Activated CD8-positive, alpha-beta memory T cell treated with anti-CD3 and anti-CD28 coated beads for 48 hours (primary cell): ENCODE results near the gene GEMIN4.

Experiments
- DNase-seq, 3 experiments: peaks; one replicate each; pipeline ENCODE4 v3.0.0-alpha.2; 2020; ENCODE audit warnings: low read depth in 2 of 3, low spot score in 2 of 3

The GEMIN4 gene

GRCh38 chr17:744937-745336 is 7.1 kb downstream of the GEMIN4 start:
- DNase-seq: no peak

- no peak for DNase-seq
These were observed 8.9 kb downstream of the GEMIN4 start for GRCh38 chr17:743139-743538.

DNA sequence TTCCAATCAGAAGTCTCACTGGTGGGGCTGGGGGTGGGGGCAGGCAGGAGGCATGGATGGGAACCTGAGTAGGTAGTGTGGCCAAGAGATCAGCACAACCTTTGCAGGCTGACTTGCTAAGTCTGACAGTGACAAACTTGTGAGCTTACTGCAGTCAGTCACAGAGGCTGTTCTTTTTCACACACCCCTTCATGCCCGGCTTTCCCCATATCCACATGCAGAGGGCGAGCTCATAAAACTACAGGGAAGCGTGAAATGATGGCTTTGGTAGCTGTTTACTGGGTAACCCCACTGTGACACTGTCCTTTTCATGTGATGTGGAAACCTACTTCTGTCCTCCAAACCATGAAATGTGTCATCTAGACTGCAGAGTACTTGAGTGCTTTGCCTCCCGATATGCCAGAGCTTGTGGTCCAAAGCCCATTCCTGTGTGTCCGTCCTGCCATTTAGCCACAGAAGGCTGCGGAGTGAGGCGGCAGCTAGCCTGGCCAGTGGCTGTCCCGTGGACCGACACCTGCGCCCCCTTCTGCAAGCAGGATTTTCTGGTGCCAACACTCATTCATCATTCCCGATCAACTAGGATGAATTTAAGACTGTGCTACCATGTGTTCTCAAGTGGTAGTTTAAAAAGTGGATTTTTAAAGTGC is 9.8 kb downstream of the GEMIN4 start:
- no peak for DNase-seq

DNA sequence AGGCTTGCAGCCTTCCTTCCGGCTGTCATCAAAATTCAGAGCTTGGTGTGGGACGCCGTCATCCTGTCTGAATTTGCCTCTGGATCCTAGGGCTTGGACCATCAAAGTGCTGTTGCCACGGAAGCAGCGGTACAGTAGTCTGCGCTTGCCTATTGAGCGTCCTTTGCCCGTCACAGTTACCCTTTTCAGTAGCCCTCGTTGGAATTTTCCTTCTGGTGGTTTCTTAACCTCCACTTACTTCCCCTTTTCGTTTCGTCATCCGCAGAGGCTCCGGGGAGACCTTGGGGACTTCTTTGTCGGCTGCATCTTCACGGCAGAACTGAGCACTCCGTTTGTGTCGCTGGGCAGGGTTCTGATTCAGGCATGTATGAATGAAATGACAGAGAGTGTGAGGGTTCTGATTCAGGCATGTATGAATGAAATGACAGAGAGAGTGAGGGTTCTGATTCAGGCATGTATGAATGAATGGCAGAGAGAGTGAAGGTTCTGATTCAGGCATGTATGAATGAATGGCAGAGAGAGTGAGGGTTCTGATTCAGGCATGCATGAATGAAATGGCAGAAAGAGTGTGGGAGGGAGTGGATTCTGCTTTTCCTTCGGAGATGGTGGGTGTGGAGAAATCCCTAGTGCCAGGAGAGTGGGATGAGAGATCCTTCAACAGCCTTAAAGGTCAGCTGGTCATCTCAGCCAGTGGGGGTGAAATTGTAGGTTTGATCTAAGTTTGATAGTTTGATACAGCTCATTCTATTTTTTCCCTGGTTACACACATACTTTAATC is 11.6 kb downstream of the GEMIN4 start:
- DNase-seq: no peak

DNA sequence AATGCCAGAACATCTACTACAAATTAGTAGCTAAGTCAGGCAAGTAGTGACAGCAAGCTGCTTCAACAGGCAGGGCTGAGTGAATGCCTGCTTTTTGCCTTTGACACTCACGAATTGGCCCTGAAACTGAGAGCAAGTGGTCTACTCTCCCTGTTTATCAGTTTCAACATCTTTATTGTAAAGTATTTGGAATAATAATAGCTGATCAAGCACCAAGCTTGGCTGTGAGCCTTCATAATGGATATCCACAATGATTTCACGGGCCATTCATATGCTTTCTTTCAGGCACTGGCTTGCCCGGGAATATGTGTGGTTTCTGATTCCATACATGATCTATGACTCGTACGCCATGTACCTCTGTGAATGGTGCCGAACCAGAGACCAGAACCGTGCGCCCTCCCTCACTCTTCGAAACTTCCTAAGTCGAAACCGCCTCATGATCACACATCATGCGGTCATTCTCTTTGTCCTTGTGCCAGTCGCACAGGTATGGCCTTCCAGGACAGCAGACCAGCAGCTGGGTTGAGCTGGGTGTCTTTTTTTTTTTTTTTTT is 14.4 kb downstream of the GEMIN4 start:
- DNase-seq: no peak

DNA sequence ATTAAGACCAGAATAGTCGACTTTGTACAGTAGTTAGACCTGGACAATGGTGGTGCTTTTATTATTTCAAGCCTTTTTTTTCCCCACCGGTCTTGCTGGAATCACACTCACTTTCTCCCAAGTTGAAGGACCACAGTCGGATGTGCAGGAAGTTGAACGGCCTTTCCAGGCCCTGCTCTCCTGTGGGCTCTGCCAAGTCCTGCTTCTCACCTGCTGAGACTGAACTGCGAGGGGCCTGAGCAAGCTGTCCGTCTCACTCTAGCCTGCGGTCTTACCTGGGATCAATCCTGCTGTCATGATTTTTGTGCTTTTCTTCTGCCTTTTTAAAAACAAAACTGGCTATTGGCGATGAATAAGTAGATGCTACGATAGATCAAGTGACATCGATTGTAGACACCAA is 18.3 kb downstream of the GEMIN4 start:
- no peak for DNase-seq

DNA sequence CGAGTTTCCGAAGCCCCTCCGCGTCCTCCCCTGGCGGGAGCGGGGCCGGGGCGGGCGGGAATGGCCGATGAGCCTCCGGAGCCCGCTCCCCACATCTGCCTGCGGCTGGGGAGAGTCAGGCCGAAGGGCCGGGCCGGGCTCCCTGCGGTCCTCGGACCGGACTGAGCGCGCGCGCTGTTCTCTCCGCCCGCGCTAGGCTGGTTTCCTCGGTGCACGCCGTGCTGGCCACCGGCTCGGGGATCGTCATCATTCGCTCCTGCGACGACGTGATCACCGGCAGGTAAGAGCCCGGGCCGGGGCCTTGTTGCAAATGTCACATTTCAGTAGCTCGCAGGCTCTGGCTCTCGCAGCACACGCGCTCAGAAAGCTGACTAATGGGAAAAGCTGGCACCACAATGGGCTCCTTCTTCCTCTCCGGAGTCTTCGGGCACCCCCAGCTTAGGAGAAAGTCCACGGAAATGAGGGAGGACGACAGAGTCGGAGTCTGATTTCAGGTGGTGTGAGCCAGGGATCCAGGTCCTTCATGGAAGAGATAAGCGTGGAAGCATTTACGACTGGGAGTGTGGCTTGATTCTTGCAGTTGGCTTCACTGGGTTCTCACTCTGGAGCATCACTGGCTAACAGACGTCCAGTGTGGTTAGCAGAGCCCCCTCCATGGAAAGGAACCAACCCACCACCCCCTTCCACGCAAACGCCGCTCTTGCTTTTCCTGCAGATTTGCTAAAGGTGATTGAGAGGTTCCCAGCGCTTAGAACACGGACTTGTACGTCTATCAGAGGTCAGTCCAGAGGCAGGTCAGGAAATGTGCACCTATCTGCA is 19.0 kb downstream of the GEMIN4 start:
- DNase-seq: peak in 2 of 3 experiments; percentile 15 to 31

- DNase-seq: peak in 2 of 3 experiments; percentile 23 to 28
These were observed 19.8 kb downstream of the GEMIN4 start, which contains the start of gene TLCD3A for GRCh38 chr17:732067-732901. TSS of gene TLCD3A (plus strand) at chr17:732596. CDS start at chr17:732648, 52 bp downstream.

GRCh38 chr17:731644-732066 is 20.4 kb downstream of the GEMIN4 start:
- peak in 2 of 3 experiments; percentile 4 to 15 for DNase-seq

DNA sequence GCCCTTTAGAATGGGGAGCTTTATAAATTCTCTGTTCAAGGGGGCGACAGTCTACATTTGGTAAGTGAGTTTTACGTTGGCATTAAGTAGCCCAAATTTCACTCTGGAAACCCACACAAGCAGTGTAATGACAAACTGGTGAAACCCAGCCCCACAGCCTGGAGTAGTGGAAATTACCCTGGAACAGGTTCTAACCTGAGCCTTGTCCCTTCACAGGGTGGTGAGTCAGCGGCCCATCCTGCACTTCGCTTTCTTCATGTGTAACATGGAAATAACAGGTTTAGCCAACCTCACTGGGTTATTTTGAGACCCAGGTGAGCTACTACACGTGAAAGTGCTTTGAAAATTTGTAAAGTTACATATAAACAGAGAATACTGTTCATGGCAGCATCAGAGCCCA is 23.2 kb downstream of the GEMIN4 start:
- DNase-seq: no peak

DNA sequence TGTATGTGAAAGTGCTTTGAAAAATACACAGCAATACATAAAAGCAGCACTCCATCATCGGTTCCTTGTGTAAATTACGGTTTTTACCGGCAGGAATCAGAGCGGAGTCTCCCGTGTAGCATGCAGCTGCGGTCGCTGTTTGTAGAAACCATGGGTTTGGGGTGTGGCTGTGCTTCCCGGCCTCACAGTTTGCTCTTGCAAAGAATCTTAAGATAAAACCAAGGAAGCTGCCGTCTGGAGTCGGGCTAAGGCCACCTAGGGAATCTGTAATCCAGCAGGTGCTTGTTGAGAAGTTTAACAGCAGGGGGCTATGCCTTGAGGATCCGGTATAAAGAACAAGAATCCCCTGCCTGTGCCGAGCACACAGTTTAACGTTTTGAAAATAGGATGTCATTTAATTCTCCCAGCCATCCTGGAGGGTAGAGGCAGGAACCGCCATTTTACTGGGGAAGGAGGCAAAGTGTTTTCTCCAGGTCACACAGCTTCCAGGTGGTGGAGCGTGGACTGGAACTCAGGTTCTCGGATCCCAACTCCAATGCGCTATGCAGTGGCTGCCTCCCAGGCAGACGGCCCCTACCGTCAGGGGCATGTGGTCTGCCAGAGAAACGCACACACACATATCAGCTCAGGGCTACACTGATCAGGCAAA is 25.7 kb downstream of the GEMIN4 start:
- no peak for DNase-seq

DNA sequence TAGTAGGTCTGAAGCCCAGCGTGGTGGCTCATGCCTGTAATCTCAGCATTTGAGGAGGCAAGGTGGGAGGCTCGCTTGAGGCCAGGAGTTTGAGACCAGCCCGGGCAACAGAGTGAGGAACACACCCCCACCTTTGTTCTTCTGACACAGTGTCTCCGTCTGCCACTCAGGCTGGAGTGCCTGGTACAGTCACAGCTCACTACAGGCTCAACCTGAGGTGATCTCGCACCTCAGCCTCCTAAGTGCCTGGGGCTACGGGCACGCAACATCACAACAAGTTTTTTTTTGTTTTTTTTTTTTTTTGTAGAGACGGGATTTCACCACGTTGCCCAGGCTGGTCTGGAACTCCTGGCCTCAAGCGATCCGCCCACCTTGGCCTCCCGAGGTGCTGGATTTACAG is 26.3 kb downstream of the GEMIN4 start:
- DNase-seq: no peak

- DNase-seq: no peak
These were observed 27.0 kb downstream of the GEMIN4 start for GRCh38 chr17:725084-725483.

DNA sequence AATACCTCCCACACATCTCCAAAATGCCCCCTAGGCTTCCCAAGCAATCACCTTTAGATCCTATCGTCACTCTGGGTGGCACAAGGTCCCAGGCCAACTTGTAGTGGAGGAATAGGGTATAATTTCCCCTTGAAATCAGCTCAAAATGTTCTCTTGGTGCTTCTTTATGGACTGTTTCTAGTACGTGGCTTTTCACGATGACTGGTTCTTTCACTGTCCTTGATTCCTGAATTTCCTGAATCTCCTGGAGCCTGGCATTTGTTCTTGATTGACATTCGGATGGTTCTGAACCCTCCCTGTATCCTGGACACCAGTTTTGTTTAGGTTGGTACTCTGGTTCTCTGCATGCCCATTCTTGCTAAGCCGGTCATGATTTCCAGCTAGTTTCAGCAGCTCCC is 30.5 kb downstream of the GEMIN4 start:
- no peak for DNase-seq

DNA sequence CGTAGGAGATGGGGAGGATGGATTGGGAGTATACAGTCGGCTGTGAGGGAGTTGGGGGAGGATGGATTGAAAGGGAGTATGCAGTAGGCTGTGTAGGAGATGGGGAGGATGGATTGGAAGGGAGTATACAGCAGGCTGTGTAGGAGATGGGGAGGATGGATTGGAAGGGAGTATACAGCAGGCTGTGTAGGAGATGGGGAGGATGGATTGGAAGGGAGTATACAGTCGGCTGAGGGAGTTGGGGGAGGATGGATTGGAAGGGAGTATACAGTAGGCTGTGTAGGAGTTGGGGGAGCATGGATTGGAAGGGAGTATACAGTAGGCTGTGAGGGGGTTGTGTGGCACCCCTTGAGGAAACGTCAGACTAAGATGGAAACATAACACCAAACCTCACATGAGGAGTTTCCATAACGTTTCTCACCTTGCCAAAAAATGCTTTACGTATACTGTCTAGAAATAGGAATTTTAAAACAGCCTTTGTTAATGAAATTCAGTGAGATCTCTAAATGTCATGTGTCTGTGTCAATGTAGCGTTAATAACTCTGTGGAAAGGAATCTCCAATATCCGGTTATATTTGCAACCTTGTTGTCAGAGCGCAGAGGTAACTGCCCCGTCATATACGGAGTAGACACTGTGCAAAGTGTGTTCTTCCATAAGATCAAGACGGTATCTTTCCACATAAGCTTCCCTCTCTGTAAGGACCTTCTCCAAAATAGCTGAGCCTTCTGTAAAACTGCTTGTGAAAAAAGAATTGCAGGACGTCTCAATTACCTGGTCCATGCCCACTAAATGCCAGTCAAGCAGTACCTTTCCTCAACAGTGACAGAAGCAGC is 31.1 kb downstream of the GEMIN4 start:
- no peak for DNase-seq

- DNase-seq: no peak
These were observed 34.0 kb downstream of the GEMIN4 start for GRCh38 chr17:718075-718474.

DNA sequence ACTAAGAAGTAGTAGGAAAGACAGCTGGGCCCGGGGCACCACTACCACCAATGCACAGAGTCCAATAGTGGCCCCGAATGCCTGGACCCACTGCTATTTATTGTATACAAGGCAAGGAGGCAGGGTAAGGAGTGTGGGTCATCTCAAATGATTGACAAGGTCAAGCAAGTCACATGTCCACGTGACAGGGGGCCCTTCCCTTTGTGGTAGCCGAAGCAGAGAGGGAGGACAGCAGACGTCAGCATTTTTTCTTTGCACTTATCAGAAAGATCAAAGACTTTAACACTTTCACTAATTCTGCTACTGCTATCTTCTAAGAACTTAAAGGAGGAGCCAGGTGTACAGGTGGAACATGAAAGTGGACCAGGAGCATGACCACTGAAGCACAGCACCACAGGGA is 43.9 kb downstream of the GEMIN4 start:
- no peak for DNase-seq

DNA sequence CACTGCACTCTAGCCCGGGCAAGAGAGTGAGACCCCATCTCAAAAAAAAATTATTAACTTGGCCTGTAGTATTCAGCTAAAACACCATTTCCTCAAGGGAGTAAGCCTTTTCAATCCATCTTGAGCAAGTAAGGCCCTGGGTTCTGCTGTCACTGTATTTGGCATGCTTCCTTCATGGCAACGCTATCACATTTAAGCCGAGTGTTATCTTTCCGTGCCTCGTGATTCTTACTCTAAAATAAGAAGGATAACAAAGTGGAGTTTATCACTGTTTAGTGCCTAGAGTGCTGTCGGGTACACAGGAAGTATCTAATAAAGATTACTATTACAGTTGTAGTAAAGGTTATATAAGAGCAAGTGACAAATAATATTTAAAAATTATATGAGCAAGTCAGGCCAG is 46.2 kb downstream of the GEMIN4 start:
- no peak for DNase-seq

GRCh38 chr17:705011-705410 is 47.1 kb downstream of the GEMIN4 start:
- DNase-seq: no peak
